WTC11 (cell line): ENCODE results near the gene ARHGAP22.

ENCODE experiments used
- CTCF ChIP-seq: fragments of 200-600 bp; IDR thresholded peaks from 2 replicates; pipeline ENCODE4 v1.8.0; 2022; ENCODE audit warnings: antibody characterized with exemption
- ZNF512 ChIP-seq: sonication (generic); formaldehyde crosslinking; IDR thresholded peaks from 2 replicates; pipeline ENCODE4 v1.8.1; 2022; ENCODE audit warnings: missing genetic modification reagents, borderline replicate concordance
- ZSCAN18 ChIP-seq: fragments of 250-450 bp; sonication (Bioruptor Pico); IDR thresholded peaks from 2 replicates; pipeline ENCODE4 v2.1.2; 2022; ENCODE audit warnings: mild to moderate bottlenecking, moderate library complexity
- TF ChIP-seq, protein P1 (sequence below): fragments of 250-450 bp; sonication (Bioruptor Pico); IDR thresholded peaks from 2 replicates; pipeline ENCODE4 v1.9.0; 2021; ENCODE audit warnings: mild to moderate bottlenecking

- TF ChIP-seq, protein P1, sequence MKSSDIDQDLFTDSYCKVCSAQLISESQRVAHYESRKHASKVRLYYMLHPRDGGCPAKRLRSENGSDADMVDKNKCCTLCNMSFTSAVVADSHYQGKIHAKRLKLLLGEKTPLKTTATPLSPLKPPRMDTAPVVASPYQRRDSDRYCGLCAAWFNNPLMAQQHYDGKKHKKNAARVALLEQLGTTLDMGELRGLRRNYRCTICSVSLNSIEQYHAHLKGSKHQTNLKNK (CRISPR knock-in tag) = no peak
- TF ChIP-seq CTCF (no peak), ZNF512 (CRISPR knock-in tag) (no peak), ZSCAN18 (CRISPR knock-in tag) (no peak)
These were observed 175.6 kb downstream of the ARHGAP22 start for GRCh38 chr10:48429309-48429708.
